ENCODE measurements around the gene ADAM19.
A peak's percentile ranks its signal among the peaks of the same experiment; 100 is the strongest.

The ADAM19 gene

DNA sequence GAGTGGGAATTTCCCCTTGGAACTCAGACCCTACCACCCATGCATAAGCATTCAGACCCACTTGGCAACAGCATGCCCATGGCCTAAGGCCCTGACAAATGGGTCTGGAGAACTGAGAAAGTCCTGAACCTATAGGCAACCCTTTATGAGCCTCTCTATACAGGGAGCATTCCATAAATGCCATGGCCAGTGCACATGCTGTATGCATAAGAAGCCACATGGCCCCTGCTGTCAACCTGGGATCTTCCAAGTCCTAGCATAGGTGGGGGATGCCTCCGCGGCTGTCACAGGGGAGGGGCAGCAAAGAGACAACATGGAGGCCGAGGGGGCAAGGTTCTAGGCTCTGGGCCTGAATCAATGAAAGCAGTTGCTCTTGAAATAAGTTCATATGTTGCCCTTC, 123.8 kb downstream of the ADAM19 start:
- TF ChIP-seq, protein P1, sequence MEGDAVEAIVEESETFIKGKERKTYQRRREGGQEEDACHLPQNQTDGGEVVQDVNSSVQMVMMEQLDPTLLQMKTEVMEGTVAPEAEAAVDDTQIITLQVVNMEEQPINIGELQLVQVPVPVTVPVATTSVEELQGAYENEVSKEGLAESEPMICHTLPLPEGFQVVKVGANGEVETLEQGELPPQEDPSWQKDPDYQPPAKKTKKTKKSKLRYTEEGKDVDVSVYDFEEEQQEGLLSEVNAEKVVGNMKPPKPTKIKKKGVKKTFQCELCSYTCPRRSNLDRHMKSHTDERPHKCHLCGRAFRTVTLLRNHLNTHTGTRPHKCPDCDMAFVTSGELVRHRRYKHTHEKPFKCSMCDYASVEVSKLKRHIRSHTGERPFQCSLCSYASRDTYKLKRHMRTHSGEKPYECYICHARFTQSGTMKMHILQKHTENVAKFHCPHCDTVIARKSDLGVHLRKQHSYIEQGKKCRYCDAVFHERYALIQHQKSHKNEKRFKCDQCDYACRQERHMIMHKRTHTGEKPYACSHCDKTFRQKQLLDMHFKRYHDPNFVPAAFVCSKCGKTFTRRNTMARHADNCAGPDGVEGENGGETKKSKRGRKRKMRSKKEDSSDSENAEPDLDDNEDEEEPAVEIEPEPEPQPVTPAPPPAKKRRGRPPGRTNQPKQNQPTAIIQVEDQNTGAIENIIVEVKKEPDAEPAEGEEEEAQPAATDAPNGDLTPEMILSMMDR (IDR thresholded peaks at IDR 0.05; ENCODE audit: control insufficient read depth, extremely low read depth, insufficient read depth), result no peak

DNA sequence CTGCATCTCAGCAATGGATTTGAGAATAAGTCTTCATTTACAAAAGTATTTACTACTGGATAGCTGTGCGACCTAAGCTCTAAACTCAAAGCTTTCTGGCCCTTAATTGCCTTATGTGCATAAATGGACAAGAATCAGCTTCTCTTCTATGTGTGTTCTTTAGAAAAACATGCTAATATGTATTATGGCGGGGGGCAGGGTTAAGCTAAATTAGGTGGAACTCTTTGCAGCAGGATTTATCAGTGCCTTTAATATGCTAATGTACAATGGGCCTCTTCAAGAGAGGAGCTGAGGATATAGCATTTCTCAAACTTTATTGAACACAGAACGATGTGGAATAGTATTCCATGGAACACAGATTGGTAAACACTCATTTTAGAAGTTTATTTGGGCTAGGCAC, 125.6 kb downstream of the ADAM19 start:
- TF ChIP-seq, protein P1 (IDR thresholded peaks at IDR 0.05; ENCODE audit: control insufficient read depth, extremely low read depth, insufficient read depth), result no peak
- no peak for DNase-seq (ENCODE audit: low read depth)
- no peak overlapping the region for H3K4me3 ChIP-seq (ENCODE audit: low read depth, low read length)

More for the DNA sequence above, 123.8 kb downstream of the ADAM19 start:
- DNase-seq (ENCODE audit: low read depth), result no peak
- no peak overlapping the region for H3K4me3 ChIP-seq (ENCODE audit: low read depth, low read length)

DNA sequence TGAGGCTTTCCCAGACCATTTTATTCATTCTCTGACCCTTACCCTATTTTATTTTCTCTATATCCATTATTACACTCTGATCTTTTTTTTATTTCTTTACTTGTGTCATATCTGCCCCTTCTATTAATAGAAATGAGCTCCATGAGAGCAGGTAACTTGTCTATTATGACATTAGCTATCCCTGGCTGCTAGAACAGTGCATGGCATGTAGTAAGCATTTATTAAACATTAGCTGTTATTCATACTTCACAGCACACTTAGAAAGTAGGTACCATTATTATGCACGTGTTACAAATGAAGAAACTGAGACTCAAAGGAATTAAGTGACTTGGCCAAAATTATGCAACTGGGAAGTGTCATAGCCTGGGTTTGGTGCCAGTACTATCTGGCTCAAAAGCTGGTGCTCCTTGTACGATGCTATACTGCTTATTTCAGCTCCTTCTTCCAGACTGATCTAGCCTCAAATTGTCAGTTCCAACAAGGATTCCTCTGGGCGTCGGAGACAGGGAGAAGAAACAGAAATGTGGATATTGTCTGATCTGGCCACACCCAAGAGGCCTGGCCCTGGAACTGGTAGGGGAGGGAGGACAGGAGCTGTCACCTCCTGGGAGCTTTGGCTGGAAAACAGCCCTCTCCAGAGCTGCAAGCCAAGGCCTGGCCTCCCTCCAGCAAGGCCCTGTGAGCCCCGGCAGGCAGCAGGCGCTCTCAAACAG, 126.4 kb downstream of the ADAM19 start:
- DNase-seq (ENCODE audit: low read depth), result peak; percentile 46
- H3K4me3 ChIP-seq (ENCODE audit: low read depth, low read length), result no peak overlapping the region
- TF ChIP-seq, protein P1 (IDR thresholded peaks at IDR 0.05; ENCODE audit: control insufficient read depth, extremely low read depth, insufficient read depth), result no peak

DNA sequence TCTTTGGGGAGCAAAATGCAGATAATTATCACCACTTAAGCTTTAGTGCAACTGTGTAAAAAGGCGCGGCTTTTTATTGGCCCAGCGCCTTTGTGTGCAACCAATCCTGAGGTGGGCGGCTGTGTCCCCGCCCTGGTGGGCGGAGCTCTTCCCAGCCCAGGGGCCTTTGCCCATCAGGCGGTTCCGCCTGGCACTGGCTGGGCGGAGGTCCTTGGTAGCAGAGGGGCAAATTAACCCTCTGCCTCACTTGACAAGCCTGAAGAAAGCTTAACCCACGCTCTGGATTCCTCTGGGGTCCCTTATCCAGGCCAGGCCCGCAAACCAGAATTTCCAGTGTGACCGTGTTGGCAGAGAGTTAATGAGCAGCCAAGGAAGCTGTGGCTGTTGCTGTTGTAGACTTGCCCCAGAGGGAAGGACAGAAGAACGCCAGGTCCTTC, 128.4 kb downstream of the ADAM19 start:
- H3K4me3 ChIP-seq (ENCODE audit: low read depth, low read length), result no peak overlapping the region
- TF ChIP-seq, protein P1 (IDR thresholded peaks at IDR 0.05; ENCODE audit: control insufficient read depth, extremely low read depth, insufficient read depth), result no peak
- no peak for DNase-seq (ENCODE audit: low read depth)

DNA sequence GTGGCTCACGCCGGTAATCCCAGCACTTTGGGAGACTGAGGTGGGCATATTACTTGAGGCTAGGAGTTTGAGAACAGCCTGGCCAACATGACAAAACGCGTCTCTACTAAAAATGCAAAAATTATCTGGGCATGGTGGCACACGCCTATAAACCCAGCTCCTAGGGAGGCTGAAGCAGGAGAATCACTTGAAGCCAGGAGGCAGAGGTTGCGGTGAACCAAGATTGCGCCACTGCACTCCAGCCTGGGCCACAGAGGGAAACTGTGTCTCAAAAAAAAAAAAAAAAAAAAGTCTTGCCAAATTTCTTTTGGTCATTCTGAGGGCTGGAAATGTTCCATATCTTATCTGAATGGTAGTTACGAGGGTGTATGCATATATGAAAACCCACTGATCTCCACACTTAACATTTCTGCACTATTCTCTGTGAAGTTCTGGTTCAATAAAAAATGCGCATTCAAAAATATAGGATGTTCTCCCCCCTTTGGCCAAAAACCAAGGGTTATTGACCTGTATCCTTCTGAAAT, 129.1 kb downstream of the ADAM19 start:
- no peak overlapping the region for H3K4me3 ChIP-seq (ENCODE audit: low read depth, low read length)
- no peak for DNase-seq (ENCODE audit: low read depth)
- TF ChIP-seq, protein P1 (IDR thresholded peaks at IDR 0.05; ENCODE audit: control insufficient read depth, extremely low read depth, insufficient read depth), result no peak

DNA sequence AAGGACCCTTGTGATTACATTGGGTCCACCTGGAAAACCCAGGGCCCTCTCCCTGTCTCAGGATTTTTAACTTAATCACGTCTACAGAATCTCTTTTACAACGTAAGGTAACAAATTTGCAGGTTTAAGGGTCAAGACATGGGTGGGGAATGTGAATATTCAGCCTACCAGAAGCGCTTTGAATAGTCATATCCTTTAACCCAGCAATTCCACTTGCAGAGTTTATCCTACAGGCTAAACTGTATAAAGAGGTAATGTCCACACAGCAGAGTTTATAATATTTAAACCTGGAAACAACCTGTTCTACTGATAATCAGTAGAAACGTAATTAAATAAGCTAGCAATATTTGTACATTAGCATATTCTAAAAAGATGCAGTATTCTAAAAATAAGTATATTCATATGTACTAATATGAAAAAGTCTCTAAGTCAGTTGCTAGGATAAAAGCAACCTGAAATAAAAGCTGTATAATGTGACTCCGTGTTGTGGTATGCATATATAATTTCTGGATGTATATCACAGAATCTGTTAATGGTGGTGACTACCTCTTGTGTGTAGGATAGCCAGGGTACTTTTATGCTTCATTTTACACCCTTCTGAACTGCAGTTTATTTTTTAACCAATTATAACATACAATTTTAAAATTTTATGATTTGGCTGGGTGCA, 129.7 kb downstream of the ADAM19 start:
- TF ChIP-seq, protein P1 (IDR thresholded peaks at IDR 0.05; ENCODE audit: control insufficient read depth, extremely low read depth, insufficient read depth), result no peak
- DNase-seq (ENCODE audit: low read depth), result no peak
- H3K4me3 ChIP-seq (ENCODE audit: low read depth, low read length), result no peak overlapping the region
